GM18867 (cell line): ENCODE data around the gene CRK.
"Not testable (repeated sequence)": the region's sequence is repeated elsewhere in the genome, so short reads cannot be mapped to it uniquely, and the experiment has no call there.

ENCODE experiments used
- ATAC-seq: cut with Tn5 transposase; IDR thresholded peaks from one replicate; pipeline ENCODE4 v1.9.1; 2021; ENCODE audit warnings: mild to moderate bottlenecking, moderate library complexity; ENCODE audit not compliant: unreplicated experiment

CRK gene

DNA sequence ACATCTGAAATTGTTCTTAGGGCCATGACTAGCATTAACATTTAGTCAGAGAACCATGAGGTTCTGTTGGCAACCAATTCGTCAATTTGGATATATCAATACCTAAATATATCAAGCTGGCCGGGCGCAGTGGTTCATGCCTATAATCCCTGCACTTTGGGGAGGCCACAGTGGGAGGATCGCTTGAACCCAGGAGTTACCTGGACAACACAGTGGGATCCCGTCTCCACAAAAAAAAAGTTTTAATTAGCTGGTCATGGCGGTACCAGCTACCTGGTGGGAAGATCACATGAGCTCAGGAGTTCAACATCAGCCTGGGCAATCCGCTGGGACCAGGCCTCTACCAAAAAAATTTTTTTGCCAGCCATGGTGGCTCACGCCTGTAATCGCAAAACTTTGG lies 64.5 kb downstream of the CRK start:
- ATAC-seq, result no peak

DNA sequence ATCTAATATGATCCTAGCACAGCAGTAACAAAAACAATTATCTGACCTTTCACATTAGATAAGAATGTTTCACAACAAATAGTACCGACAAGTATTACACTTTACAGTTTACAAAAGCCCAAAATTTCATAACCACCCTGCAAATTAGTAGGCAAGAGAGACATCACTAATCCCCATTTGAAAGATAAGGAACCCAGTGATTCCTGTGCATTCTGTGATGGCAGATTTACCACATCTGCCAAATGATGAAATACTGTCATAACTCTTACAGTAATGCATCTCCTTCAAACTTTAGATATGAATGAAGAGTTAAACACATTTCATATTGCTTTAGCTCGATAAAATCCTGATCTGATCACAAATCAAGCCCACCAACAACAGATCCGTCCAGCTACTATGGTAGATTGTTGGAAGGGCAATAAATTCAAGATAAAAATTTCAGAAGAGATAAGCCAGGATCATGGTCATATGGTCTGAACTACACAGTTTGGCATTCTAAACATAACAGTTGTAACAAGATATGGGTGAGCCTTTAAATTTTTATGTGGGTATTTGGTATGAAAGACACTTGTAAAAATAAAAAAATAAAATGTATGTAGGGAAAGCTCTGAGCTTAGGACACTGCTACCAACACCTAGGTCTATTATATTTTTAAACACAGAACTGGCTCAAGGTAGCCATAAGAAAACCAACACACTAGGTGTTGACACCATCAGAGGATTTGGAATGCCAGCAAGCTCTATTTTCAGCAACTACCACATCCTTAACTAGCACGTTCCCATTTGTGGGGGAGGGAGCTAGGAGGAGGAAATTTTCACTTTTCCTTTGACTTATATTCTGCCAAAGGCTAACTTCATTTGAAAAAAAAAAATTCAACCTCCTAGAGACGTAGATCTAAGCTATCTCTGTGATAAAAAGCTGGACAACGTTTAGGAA lies 65.3 kb downstream of the CRK start:
- ATAC-seq, result no peak

DNA sequence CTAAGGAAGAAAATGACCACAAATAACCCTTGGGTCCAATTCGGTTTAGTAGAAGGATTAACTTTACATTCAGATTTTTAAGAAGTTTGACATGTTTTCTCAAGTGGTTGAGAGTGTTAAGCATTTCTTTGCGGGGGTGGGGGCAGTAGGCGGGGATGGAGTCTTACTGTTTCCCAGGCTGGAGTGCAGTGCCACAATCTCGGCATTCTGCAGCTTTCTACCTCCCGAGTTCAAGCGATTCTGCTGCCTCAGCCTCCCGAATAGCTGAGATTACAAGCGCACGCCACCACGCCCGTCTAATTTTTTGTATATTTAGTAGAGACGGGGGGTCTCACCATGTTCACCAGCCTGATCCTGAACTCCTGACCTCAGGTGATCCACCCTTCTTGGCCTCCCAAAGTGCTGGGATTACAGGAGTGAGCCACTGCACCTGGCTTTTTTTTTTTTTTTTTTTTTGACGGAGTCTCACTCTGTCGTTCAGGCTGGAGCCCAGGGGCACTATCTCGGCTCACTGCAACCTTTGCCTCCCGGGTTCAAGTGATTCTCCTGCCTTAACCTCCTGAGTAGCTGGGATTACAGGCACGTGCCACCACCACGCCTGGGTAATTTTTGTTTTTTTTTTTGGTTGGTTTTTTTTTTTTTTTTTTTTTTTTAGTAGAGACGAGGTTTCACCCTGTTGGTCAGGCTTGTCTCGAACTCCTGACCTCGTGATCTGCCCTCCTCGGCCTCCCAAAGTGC lies 68.4 kb downstream of the CRK start:
- ATAC-seq, result not testable (repeated sequence)

DNA sequence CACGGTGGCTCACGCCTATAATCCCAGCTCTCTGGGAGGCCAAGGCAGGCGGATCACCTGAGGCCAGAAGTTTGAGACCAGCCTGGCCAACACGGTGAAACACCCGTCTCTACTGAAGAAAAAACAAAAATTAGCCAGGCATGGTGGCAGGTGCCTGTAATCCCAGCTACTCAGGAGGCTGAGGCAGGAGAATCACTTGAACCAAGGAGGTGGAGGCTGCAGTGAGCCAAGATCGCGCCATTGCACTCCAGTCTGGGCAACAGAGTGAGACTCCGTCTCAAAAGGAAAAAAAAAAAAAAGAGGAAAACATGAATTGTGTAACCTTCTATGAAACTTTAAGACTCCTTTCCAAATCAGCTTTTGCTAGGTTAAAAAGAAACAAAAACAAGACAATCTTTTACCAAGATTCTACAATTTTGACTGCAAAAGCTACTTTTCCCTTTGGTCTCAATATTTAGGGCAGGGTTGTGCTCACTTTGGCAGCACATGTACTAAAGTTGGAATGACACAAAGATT lies 69.3 kb downstream of the CRK start:
- ATAC-seq, result not testable (repeated sequence)

DNA sequence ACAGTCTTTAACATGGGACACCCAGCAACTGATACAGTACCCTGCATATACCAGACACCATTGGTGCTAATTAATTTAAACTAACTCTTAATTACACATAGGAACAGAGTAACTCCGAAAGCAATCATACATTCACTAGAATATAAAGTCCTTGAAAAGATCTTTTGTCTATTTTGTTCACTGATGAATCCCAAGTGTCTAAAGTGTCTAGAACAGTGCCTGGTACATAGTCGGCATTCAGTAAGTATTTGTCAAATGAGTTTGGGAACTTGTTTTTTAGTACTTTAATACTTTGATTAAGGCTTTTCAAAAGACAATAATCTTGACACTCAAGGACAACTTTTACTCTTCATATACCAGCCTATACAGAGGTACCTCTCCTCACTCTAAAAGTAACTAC lies 69.8 kb downstream of the CRK start:
- no peak for ATAC-seq

DNA sequence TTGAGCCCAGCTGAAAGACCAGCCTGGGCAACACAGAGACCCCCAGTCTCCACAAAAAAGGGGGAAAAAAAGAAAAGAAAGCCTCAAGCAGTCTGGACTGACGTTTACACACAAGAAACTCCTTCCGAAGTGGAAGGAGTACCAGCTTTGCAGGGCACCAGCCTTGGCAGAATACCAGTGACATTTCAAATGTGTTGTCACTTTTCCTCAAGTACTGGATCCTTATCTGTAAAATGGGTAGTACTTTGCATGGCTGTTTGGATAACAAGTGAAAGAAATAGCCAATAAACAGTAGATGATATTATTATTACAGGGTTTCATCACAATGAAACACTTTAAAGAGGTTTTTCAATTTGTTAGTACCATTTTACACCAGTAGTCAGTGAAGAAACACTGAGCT lies 70.2 kb downstream of the CRK start:
- no peak for ATAC-seq

DNA sequence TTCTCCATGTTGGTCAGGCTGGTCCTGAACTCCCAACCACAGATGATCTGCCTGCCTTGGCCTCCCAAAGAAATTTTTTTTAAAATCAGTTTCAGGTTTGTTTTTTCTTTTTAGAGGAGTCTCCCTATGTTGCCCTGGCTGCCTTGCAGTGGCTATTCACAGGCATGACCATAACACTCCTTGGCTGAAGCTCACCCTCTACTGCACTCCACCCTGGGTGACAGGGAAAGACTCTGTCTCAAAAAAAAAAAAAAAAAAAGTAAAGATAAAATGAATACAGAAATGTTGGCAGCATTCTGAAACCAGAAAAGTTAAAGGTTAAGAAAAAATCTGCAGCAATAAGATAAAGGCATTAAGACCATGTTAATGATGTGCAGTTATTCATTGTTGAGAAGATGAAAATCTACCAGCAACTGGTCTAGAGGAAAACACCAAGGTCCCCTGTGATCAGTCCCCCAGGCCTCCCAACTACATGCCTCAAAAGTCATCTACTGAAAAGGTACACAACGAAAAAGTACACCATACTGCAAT lies 71.1 kb downstream of the CRK start:
- no peak for ATAC-seq

DNA sequence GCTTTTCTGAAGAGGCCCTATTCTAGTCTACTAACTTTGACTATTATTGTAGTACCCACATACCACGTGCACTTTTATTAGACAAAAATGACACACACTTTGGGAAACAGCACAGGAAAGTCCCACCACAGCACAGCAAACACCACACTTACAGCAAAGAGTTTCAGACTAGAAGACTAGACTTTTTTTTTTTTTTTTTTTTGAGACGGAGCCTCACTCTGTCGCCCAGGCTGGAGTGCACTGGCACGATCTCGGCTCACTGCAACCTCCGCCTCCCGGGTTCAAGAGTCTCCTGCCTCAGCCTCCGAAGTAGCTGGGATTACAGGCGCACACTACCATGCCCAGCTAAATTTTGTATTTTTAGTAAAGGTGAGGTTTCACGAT lies 76.1 kb downstream of the CRK start:
- ATAC-seq, result no peak

DNA sequence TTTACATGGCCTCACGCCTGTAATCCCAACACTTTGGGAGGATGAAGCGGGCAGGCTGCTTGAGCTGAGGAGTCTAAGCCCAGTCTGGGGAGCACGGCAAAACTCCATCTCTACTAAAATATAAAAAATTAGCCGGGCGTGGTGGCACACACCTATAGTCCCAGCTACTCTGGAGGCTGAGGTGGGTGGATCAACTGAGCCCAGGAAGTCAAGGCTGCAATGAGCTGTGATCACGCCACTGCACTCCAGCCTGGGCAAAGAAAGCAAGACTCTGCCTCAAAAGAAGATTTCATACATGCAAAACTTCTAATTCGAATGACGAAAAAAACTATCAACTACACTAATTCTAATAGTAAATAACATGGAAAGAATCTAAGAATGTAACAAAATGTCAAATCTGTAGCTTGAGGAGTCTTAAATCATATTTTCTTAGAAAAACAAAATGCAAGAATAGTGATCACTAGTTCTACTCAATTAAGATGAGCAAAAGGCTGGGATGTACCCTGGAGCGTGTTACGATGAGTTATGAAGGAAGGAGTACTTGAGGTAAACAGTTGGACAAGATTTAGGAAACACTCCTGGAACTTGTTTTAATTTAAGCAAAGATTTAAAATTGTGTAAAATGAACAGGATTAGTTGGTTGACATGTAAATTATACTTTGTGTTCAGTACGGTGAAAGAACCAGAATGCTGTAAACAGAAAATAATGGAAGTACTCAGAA lies 76.7 kb downstream of the CRK start:
- no peak for ATAC-seq

DNA sequence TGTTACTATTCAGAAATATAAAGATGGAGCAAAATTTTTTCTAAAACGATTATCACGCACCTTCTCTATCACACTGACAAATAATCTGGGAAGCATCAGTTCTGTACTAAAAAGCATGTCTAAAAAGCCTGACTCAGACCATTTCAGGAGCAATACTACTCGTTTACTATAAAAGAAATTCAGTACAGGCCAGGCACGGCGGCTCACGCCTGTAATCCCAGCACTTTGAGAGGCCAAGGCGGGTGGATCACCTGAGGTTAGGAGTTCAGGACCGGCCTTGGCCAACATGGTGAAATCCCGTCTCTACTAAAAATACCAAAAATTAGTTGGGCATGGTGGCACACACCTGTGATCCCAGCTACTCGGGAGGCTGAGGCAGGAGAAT lies 77.6 kb downstream of the CRK start:
- ATAC-seq, result not testable (repeated sequence)

DNA sequence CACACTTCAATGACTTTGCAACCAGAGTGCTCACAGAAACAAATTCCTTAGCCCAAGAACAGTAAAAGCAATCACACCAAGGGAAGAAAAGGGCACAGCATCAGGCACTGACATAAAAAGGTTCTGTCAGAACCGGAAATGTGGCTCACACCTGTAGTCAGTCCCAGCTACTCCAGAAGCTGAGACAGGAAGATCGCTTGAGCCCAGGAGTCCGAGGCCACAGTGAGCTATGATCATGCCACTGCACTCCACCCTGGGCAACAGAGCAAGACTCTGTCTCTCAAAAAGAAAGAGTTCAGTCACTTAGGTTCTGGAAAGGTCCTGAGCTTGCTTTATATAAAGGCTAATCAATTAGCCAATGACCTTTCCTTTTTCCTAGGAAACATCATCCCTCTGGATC lies 78.7 kb downstream of the CRK start:
- no peak for ATAC-seq

DNA sequence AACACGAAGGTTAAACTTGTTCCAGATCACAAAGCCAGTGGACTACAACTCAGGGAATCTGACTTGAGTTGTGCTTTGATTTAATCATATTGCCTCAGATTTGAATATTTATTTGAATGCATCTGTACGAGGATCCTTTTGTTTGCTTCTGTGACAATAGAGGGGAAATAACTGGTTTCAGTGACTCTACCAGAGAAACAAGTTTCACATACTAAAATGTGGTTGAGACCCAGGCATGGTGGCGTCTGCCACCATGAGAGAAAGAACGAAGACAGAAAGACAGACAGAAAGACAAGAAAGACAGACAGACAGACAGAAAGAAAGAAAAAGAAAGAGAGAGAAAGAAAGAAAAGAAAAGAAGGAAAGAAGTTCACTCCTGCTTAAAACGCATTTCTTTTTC lies 80.0 kb downstream of the CRK start:
- no peak for ATAC-seq

DNA sequence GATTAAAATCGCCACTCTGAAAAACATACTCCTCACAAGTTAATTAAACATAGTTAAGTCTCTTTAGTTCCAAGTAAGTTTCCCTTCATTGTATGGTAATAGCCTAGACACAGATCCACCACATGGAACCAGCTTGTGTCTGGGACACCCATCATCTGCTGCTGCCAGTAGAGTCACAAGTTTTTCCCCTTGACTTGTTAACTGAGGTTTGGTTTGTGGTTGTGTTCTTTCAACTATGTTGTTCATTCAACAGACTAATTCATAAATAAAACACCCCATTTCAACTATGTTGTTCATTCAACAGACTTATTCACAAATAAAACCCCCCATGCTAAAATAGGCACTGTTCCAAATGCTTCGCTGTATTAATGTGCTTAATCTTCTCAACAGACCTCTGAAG lies 80.4 kb downstream of the CRK start:
- ATAC-seq, result no peak

DNA sequence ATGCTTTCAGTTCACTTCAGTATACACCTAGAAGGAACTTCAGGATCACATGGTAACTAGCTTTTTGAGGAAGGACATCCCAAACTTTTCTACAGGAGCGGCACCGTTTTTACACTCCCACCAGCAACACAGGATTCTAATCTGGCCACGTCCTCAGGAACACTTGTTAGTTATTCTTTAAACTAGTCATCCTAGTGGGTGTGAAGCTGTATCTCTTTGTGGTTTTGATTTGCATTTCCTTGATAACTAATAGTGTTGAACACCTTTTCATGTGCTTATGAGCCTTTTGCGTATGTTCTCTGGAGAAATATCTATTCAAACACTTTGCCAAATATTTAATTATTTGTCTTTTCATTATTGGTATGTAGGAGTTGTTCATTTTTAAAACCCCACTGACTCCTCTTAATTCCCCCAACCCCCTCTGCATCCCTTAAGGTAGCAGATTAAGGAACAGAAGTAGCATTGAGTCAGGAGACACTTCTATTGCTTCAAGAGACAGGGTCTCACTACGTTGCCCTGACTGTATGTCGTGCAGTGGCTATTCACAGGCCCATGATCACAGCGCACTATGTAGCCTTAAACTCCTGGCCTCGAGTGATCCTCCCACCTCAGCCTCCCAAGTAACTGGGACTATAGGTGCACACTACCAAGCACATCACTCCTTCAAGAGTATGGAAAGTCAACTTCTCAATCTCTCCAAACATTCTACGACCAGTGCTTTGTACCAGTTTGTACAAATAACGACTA lies 81.4 kb downstream of the CRK start:
- peak; percentile 41 for ATAC-seq

DNA sequence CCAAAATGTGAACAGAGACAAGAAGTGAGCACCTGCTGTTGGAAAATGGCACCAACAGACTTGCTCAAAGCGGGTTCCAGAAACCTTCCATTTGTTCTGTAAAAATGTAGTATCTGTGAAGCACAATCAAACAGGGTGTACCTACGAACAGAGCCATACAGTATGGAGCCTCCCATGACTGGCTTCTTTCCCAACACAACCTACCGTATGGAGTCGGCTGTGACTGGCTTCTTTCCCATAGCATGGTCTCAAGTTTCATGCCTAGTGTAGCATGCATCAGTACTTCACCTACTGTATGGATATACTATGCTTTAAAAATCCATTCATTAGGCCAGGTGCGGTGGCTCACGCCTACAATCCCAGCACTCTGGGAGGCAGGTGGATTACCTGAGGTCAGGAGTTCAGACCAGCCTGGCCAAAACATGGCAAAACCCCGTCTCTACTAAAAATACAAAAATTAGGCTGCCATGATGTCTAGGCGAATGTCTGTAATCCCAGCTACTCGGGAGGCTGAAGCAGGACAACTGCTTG lies 82.3 kb downstream of the CRK start:
- ATAC-seq, result no peak

DNA sequence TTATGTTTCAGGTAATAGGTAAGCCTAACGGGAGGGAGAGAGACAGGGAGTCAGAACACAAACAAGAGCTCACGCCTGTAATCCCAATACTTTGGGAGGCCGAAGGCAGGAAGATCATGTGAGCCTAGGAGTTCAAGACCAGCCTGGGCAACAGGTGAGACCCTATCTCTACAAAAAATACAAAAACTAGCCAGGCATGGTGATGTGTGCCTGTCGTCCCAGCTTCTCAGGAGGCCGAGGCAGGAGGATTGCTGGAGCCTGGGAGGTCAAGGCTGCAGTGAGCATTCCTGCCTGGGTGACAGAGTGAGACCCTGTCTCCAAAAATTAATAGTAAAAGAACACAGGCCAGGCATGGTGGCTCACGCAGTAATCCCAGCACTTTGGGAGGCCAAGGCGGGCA lies 83.4 kb downstream of the CRK start:
- no peak for ATAC-seq

DNA sequence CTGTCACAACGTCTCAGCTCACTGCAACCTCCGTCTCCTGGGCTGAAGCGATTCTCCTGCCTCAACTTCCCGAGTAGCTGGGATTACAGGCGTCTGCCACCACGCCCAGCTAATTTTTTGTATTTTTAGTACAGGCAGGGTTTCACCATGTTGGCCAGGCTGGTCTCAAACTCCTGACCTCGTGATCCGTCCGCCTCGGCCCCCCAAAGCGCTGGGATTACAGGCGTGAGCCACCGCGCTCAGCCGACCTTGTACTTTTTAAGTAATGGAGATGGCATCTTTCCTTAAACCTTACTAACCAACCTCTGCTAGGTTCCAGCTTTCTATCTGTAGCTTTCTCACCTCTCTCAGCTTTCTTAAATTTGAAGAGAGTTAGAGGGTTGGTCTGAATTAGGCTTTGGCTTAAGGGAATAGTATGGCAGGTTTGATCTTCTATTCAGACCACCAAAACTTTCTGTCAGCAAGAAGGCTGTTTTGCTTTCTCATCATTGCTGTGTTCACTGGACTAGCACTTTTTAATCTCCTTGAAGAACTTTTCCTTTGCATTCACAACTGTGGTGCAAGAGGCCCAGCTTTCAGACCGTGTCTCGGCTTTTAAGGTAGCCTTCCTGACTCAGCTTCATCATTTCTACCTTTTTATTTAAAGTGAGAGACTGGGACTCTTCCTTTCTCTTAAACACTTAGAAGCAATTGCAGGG lies 84.0 kb downstream of the CRK start:
- ATAC-seq, result no peak
